ENCODE data around the gene ADCY4.

GRCh38 chr14:24339284-24340151 is 4.6 kb upstream of the ADCY4 start, which contains the start of gene RIPK3:
- TF ChIP-seq, protein P1, sequence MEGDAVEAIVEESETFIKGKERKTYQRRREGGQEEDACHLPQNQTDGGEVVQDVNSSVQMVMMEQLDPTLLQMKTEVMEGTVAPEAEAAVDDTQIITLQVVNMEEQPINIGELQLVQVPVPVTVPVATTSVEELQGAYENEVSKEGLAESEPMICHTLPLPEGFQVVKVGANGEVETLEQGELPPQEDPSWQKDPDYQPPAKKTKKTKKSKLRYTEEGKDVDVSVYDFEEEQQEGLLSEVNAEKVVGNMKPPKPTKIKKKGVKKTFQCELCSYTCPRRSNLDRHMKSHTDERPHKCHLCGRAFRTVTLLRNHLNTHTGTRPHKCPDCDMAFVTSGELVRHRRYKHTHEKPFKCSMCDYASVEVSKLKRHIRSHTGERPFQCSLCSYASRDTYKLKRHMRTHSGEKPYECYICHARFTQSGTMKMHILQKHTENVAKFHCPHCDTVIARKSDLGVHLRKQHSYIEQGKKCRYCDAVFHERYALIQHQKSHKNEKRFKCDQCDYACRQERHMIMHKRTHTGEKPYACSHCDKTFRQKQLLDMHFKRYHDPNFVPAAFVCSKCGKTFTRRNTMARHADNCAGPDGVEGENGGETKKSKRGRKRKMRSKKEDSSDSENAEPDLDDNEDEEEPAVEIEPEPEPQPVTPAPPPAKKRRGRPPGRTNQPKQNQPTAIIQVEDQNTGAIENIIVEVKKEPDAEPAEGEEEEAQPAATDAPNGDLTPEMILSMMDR (IDR thresholded peaks at IDR 0.05; ENCODE audit: extremely low read depth in 1 of 2, insufficient read depth in 1 of 2, low read depth in 1 of 2, low read length in 2 of 2): no peak
- TF ChIP-seq POLR2AphosphoS5 (IDR thresholded peaks at IDR 0.05; ENCODE audit: insufficient read depth, low read depth, low read length) (no peak), POLR2A (IDR thresholded peaks at IDR 0.05; ENCODE audit: low read depth, low read length) (no peak), EZH2 (IDR thresholded peaks at IDR 0.05; ENCODE audit: borderline replicate concordance, low read depth, low read length, severe bottlenecking) (peak; percentile 30)
